CD14-positive monocyte (primary cell): ENCODE data around the gene RGS9. TPM values are rescaled to one million over a fixed set of nuclear protein-coding genes. Genes with fewer than 3 reads are reported as not detected.

Experiments
- DNase-seq, 3 donors: peaks; one replicate each; pipeline ENCODE4 v3.0.0-alpha.2; 2011 to 2022
- H2AFZ ChIP-seq: 2 replicates; pipeline ENCODE4 v1.6.0; 2012; ENCODE audit warnings: mild to moderate bottlenecking, low read depth, low read length, inconsistent platforms; ENCODE audit not compliant: insufficient read depth, poor library complexity, severe bottlenecking
- H3K27ac ChIP-seq, 2 donors: 1 replicate in 1 of 2; 2 replicates in 1 of 2; pipeline ENCODE4 v1.5.1; 2012 to 2013; ENCODE audit warnings: low read length in 2 of 2, control low read depth in 1 of 2, inconsistent platforms in 1 of 2, low read depth in 1 of 2, mild to moderate bottlenecking in 1 of 2
- H3K27me3 ChIP-seq, 2 donors: one replicate each; pipeline versions ENCODE4 v1.6.0 to v1.6.1; 2011 to 2013; ENCODE audit warnings: low read length in 2 of 2; ENCODE audit not compliant: control insufficient read depth in 2 of 2, insufficient read depth in 2 of 2
- H3K36me3 ChIP-seq, 2 donors: replicated peaks in 1 of 2; 1 replicate in 1 of 2; 2 replicates in 1 of 2; pipeline versions ENCODE4 v1.5.1 to v1.6.1; 2012 to 2013; ENCODE audit warnings: low read length in 2 of 2, control low read depth in 1 of 2, inconsistent platforms in 1 of 2, mild to moderate bottlenecking in 1 of 2; ENCODE audit not compliant: insufficient read depth in 2 of 2, control insufficient read depth in 1 of 2
- H3K4me1 ChIP-seq, 2 donors: 1 replicate in 1 of 2; 2 replicates in 1 of 2; pipeline versions ENCODE4 v1.5.1 to v1.6.1; 2012 to 2013; ENCODE audit warnings: low read length in 2 of 2, control low read depth in 1 of 2, inconsistent platforms in 1 of 2, mild to moderate bottlenecking in 1 of 2, moderate library complexity in 1 of 2; ENCODE audit not compliant: insufficient read depth in 2 of 2, control insufficient read depth in 1 of 2
- H3K4me2 ChIP-seq: replicated peaks from 2 replicates; pipeline ENCODE3; 2012; ENCODE audit warnings: low read length, moderate library complexity, mild to moderate bottlenecking; ENCODE audit not compliant: poor library complexity, severe bottlenecking; ENCODE audit errors: extremely low read depth
- H3K4me3 ChIP-seq, 3 experiments: fragments of 200-600 bp in 1 of 3; sonication (generic) in 1 of 3; replicated peaks in 1 of 3; 1 replicate in 2 of 3; 2 replicates in 1 of 3; pipeline ENCODE4 v1.5.1; 2011 to 2013; ENCODE audit warnings: low read length in 3 of 3, mild to moderate bottlenecking in 3 of 3, control low read depth in 2 of 3, low read depth in 2 of 3, inconsistent platforms in 1 of 3, moderate library complexity in 1 of 3
- H3K79me2 ChIP-seq: 2 replicates; pipeline ENCODE4 v1.6.0; 2012; ENCODE audit warnings: mild to moderate bottlenecking, control low read depth, inconsistent platforms, low read length, moderate library complexity; ENCODE audit not compliant: insufficient read depth
- H3K9ac ChIP-seq: 2 replicates; pipeline ENCODE4 v1.6.0; 2017; ENCODE audit warnings: low read length, mild to moderate bottlenecking; ENCODE audit not compliant: insufficient read depth, poor library complexity, severe bottlenecking
- H3K9me3 ChIP-seq, 2 donors: replicated peaks in 1 of 2; 1 replicate in 1 of 2; 2 replicates in 1 of 2; pipeline versions ENCODE4 v1.5.1 to v1.6.1; 2012 to 2013; ENCODE audit warnings: low read length in 2 of 2, control low read depth in 1 of 2; ENCODE audit not compliant: control insufficient read depth in 1 of 2, insufficient read depth in 1 of 2
- H4K20me1 ChIP-seq: 2 replicates; pipeline ENCODE4 v1.6.0; 2012; ENCODE audit warnings: mild to moderate bottlenecking, low read length, control low read depth, moderate library complexity; ENCODE audit not compliant: insufficient read depth
- H3K27ac Mint-ChIP-seq, 7 donors: one replicate each; pipeline ENCODE4 v1.8.0; 2020; ENCODE audit warnings: mild to moderate bottlenecking in 7 of 7, mixed read lengths in 7 of 7, moderate library complexity in 6 of 7, inconsistent platforms in 2 of 7
- H3K27me3 Mint-ChIP-seq, 3 donors: one replicate each; pipeline ENCODE4 v1.8.0; 2021 to 2022; ENCODE audit warnings: low read depth in 3 of 3, mild to moderate bottlenecking in 3 of 3, mixed read lengths in 3 of 3, moderate library complexity in 3 of 3, inconsistent platforms in 1 of 3
- H3K36me3 Mint-ChIP-seq, 2 donors: one replicate each; pipeline ENCODE4 v1.8.0; 2020; ENCODE audit warnings: mixed read lengths in 2 of 2, inconsistent platforms in 1 of 2, mild to moderate bottlenecking in 1 of 2
- H3K4me1 Mint-ChIP-seq: one replicate; pipeline ENCODE4 v1.8.0; 2020; ENCODE audit warnings: mild to moderate bottlenecking, mixed read lengths
- H3K4me3 Mint-ChIP-seq, 2 donors: one replicate each; pipeline ENCODE4 v1.8.0; 2020; ENCODE audit warnings: mild to moderate bottlenecking in 2 of 2, mixed read lengths in 2 of 2, moderate library complexity in 1 of 2
- H3K9me3 Mint-ChIP-seq, 7 donors: one replicate each; pipeline ENCODE4 v1.8.0; 2020 to 2022; ENCODE audit warnings: mixed read lengths in 7 of 7, mild to moderate bottlenecking in 6 of 7, moderate library complexity in 6 of 7, inconsistent platforms in 2 of 7
- CTCF ChIP-seq: fragments of 200-600 bp; IDR thresholded peaks from one replicate; pipeline ENCODE4 v1.8.0; 2022; ENCODE audit warnings: antibody characterized with exemption, mild to moderate bottlenecking
- WGBS: methylation state at CpG from one replicate; pipeline ENCODE4 v1.1.5; 2013; ENCODE audit warnings: missing lambda C conversion rate; ENCODE audit not compliant: insufficient coverage; 5-methylcytosine and 5-hydroxymethylcytosine counted together
- intact Hi-C, 2 donors: fragments of 100-400 bp; cut with micrococcal nuclease; formaldehyde crosslinking; loops; one replicate each; pipeline versions ENCODE4 v1.15.0 to v1.15.1; 2023
- polyA plus RNA-seq, 3 donors: library from polyadenylated mRNA; depleted of rRNA in 1 of 3; unstranded in 2 of 3; stranded (reverse) in 1 of 3; fragments of 300-500 nt in 2 of 3; fragments of >200 nt in 1 of 3; fragmentation: Illumina TruSeq in 2 of 3; gene quantifications; 1 replicate in 2 of 3; 2 replicates in 1 of 3; pipeline ENCODE4 v1.2.3, GENCODE V29; 2012 to 2021

Gene RGS9
- polyA plus RNA-seq, 3 donors = 0.08 TPM; not detected in 2

- Histone ChIP-seq H3K4me1 (peaks cover 10 to 13% of the 10 kb centered on the region in 2 donors), H3K36me3 (no peaks in the 10 kb centered on the region), H3K79me2 (no peaks in the 10 kb centered on the region), H3K9ac (no peak overlapping the region), H3K4me2 (no peak overlapping the region), H3K9me3 (no peaks in the 10 kb centered on the region), H4K20me1 (no peaks in the 10 kb centered on the region), H3K4me3 (no peak overlapping the region), H2AFZ (no peak overlapping the region), H3K27me3 (peaks cover 0 to 8% of the 10 kb centered on the region in 2 donors), H3K27ac (no peak overlapping the region)
- DNase-seq = peak in 1 of 3 donors; percentile 9
- no peak overlapping the region for H3K27ac Mint-ChIP-seq
- peaks cover 26% of the 10 kb centered on the region for H3K4me1 Mint-ChIP-seq
- H3K4me3 Mint-ChIP-seq = no peak overlapping the region
- WGBS = 75% methylated on average over 4 of the region's 8 CpGs
- H3K27me3 Mint-ChIP-seq = peaks cover 14 to 40% (median 32%) of the 10 kb centered on the region in 3 donors
- peak; percentile 27 for TF ChIP-seq CTCF
- H3K36me3 Mint-ChIP-seq = no peaks in the 10 kb centered on the region
- peaks cover 0 to 10% (median 6%) of the 10 kb centered on the region in 7 donors for H3K9me3 Mint-ChIP-seq
- intact Hi-C loops = no loop called here
These were observed 94.6 kb downstream of the RGS9 start for GRCh38 chr17:65231662-65232335.

GRCh38 chr17:65235284-65235683 is 98.1 kb downstream of the RGS9 start:
- Mint-ChIP-seq H3K27ac (no peak overlapping the region), H3K4me1 (no peaks in the 10 kb centered on the region), H3K36me3 (no peaks in the 10 kb centered on the region), H3K27me3 (peaks cover 8 to 30% (median 24%) of the 10 kb centered on the region in 3 donors), H3K9me3 (peaks cover 0 to 9% (median 5%) of the 10 kb centered on the region in 7 donors), H3K4me3 (no peak overlapping the region)
- 100% methylated on average over 1 of the region's 2 CpGs for WGBS
- Histone ChIP-seq H3K9me3 (no peaks in the 10 kb centered on the region), H3K79me2 (no peaks in the 10 kb centered on the region), H3K27ac (no peak overlapping the region), H3K4me2 (no peak overlapping the region), H4K20me1 (no peaks in the 10 kb centered on the region), H3K27me3 (peaks cover 0 to 4% of the 10 kb centered on the region in 2 donors), H2AFZ (no peak overlapping the region), H3K9ac (no peak overlapping the region), H3K4me3 (no peak overlapping the region), H3K36me3 (no peaks in the 10 kb centered on the region), H3K4me1 (no peaks in the 10 kb centered on the region)
- intact Hi-C loops = no loop called here
- DNase-seq = no peak
- TF ChIP-seq CTCF = no peak
